Measurements from ENCODE around the gene ATN1. TPM values are rescaled to one million over a fixed set of nuclear protein-coding genes. Genes with fewer than 3 reads are reported as not detected.
"Not testable (repeated sequence)": the region's sequence is repeated elsewhere in the genome, so short reads cannot be mapped to it uniquely, and the experiment has no call there.

ATN1 gene
- total RNA-seq, 1 experiment from 2014 or later: 62.0 TPM

DNA sequence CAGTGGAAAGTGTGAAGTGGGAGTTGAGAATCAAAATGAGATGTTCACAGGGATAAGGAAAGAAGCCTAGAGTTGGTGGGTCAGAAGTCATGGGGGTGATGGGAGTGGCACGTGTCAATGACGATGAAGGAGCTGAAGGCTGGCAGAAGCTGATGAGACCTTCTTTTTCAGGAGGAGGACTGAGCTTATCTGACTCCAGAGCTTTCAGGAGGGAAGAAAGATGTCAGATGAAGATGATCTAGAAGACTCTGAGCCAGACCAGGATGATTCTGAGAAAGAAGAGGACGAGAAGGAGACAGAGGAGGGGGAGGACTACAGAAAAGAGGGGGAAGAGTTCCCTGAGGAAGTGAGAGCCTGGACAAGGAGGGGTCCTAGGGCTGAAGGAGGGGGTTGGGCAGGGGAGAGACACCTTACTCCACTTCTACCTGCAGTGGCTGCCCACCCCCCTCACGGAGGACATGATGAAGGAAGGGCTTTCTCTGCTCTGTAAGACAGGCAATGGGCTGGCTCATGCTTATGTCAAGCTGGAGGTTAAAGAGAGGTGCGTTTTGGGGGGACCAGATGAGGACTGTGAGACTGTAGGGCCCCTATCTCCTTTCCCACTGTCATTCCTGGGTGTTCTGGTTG is 22.2 kb upstream of the ATN1 start:
- TSS peak; percentile 36 for BruUV-seq (replicated peaks)
- no peaks in the 10 kb centered on the region for H3K9me3 Mint-ChIP-seq (ENCODE audit: low read depth, unreplicated experiment)
- H3K27ac Mint-ChIP-seq (ENCODE audit: unreplicated experiment): no peak overlapping the region
- no peaks in the 10 kb centered on the region for H3K4me1 Mint-ChIP-seq (ENCODE audit: low read depth, unreplicated experiment)
- no peak overlapping the region for H3K4me3 Mint-ChIP-seq (ENCODE audit: low read depth, unreplicated experiment)
- H3K36me3 Mint-ChIP-seq (ENCODE audit: insufficient read depth, unreplicated experiment): no peaks in the 10 kb centered on the region
- H3K27me3 Mint-ChIP-seq (ENCODE audit: unreplicated experiment): no peaks in the 10 kb centered on the region
- TF ChIP-seq, protein P1, sequence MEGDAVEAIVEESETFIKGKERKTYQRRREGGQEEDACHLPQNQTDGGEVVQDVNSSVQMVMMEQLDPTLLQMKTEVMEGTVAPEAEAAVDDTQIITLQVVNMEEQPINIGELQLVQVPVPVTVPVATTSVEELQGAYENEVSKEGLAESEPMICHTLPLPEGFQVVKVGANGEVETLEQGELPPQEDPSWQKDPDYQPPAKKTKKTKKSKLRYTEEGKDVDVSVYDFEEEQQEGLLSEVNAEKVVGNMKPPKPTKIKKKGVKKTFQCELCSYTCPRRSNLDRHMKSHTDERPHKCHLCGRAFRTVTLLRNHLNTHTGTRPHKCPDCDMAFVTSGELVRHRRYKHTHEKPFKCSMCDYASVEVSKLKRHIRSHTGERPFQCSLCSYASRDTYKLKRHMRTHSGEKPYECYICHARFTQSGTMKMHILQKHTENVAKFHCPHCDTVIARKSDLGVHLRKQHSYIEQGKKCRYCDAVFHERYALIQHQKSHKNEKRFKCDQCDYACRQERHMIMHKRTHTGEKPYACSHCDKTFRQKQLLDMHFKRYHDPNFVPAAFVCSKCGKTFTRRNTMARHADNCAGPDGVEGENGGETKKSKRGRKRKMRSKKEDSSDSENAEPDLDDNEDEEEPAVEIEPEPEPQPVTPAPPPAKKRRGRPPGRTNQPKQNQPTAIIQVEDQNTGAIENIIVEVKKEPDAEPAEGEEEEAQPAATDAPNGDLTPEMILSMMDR (IDR thresholded peaks at IDR 0.05; ENCODE audit: unreplicated experiment): no peak
- DNase-seq: no peak
- intact Hi-C loops (cut with micrococcal nuclease; ENCODE audit: unreplicated experiment): no loop called here
- CTCF ChIA-PET: interaction anchor here (0.6 to 2.2 kb wide), 2 partner anchors 14 to 23 kb away, joined by 4 to 5 read pairs; no protein-coding TSS in a partner anchor

DNA sequence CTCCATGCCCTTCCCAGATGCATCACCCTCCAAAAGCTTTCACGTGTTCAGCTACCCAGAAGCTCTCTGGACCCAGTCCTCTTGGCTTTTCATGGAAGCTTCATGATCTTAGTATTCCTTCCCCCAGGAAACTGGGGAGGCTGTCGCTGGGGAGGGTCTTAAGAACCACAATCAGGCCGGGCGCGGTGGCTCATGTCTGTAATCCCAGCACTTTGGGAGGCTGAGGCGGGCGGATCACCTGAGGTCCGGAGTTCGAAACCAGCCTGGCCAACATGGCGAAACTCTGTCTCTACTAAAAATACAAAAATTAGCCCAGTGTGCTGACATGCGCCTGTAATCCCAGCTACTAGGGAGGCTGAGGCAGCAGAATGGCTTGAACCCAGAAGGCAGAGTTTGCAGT is 19.6 kb upstream of the ATN1 start:
- not testable (repeated sequence) for H3K4me3 Mint-ChIP-seq (ENCODE audit: low read depth, unreplicated experiment)

DNA sequence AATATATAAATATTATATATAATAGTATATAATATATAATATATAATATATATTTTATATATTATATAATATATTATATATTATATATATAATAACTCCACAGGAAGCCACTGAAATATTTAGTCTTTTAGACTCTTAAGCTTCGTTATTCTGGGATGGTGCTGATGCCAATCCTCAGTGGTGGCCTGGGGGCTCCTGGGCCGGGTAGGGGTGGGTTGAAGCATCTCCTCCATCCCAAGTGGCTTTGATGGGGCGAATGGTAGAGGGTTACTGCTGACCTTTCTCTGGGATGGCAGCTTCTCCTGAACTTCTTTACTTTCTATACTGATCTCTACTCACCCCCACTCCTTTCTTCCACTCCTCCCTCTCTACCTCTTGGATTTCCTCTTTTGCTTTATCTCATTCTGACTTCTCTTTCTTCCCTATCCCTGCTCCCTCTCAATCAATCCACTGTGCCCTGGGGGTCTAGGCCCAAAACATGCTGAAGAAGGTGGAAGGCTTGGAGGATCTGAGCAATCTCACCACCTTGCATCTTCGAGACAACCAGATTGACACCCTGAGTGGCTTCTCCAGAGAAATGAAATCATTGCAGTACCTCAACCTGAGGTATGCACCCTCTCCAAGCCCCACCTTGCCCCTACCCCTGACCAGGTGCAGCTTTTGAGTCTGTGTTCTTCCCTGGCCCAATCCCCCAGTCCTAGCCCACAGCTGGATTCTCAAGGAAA is 18.2 kb upstream of the ATN1 start:
- no peak for DNase-seq
- intact Hi-C loops (cut with micrococcal nuclease; ENCODE audit: unreplicated experiment): no loop called here
- Mint-ChIP-seq H3K4me3 (ENCODE audit: low read depth, unreplicated experiment) (no peak overlapping the region), H3K27me3 (ENCODE audit: unreplicated experiment) (peaks cover 23% of the 10 kb centered on the region), H3K9me3 (ENCODE audit: low read depth, unreplicated experiment) (no peaks in the 10 kb centered on the region), H3K27ac (ENCODE audit: unreplicated experiment) (peak overlapping the region; percentile 11), H3K36me3 (ENCODE audit: insufficient read depth, unreplicated experiment) (peaks cover 15% of the 10 kb centered on the region), H3K4me1 (ENCODE audit: low read depth, unreplicated experiment) (no peaks in the 10 kb centered on the region)
- CTCF ChIA-PET: no interaction called here
- TF ChIP-seq, protein P1 (IDR thresholded peaks at IDR 0.05; ENCODE audit: unreplicated experiment): no peak
- BruUV-seq (replicated peaks): no TSS peak

More for the DNA sequence above, 19.6 kb upstream of the ATN1 start:
- peaks cover 11% of the 10 kb centered on the region for H3K27me3 Mint-ChIP-seq (ENCODE audit: unreplicated experiment)
- H3K36me3 Mint-ChIP-seq (ENCODE audit: insufficient read depth, unreplicated experiment); H3K9me3 Mint-ChIP-seq (ENCODE audit: low read depth, unreplicated experiment); H3K4me1 Mint-ChIP-seq (ENCODE audit: low read depth, unreplicated experiment); intact Hi-C loops (cut with micrococcal nuclease; ENCODE audit: unreplicated experiment); BruUV-seq (replicated peaks); DNase-seq; H3K27ac Mint-ChIP-seq (ENCODE audit: unreplicated experiment): not testable (repeated sequence)
- CTCF ChIA-PET: interaction anchor here (0.8 kb wide), 1 partner anchor 36 kb away, joined by 3 read pairs; no protein-coding TSS in a partner anchor

DNA sequence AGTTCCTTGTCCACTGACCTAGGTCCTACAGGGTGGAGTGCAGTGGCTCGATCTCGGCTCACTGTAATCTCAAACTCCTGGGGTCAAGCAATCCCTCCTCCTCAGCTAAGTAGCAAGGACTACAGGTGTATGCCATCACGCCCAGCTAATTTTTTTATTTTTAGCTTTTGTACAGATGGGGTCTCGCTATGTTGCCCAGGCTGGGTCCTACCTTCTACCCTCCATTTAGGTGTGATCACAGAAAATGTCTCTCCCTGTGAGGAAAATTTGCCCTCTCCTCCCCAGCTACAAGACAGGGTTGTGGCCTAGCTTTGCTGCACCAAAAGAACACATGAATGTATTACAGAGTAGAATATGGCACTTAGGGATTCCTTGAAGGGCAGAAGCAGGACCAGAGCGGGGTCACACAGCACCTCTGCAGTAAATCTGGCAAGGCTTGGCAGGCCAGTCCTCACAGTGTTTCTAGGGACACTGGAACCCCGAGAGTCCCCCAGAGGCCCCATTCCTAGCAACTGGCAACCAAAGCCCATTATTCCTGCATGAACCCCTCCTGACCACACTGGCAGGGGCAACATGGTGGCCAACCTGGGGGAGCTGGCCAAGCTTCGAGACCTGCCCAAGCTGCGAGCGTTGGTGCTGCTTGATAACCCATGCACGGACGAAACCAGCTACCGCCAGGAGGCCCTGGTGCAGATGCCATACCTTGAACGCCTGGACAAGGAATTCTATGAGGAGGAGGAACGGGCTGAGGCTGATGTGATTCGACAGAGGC is 15.4 kb upstream of the ATN1 start:
- H3K4me1 Mint-ChIP-seq (ENCODE audit: low read depth, unreplicated experiment): no peaks in the 10 kb centered on the region
- intact Hi-C loops (cut with micrococcal nuclease; ENCODE audit: unreplicated experiment): no loop called here
- H3K9me3 Mint-ChIP-seq (ENCODE audit: low read depth, unreplicated experiment): no peaks in the 10 kb centered on the region
- H3K36me3 Mint-ChIP-seq (ENCODE audit: insufficient read depth, unreplicated experiment): peaks cover 23% of the 10 kb centered on the region
- TF ChIP-seq, protein P1 (IDR thresholded peaks at IDR 0.05; ENCODE audit: unreplicated experiment): no peak
- H3K27ac Mint-ChIP-seq (ENCODE audit: unreplicated experiment): no peak overlapping the region
- H3K4me3 Mint-ChIP-seq (ENCODE audit: low read depth, unreplicated experiment): peak overlapping the region; percentile 83
- peaks cover 32% of the 10 kb centered on the region for H3K27me3 Mint-ChIP-seq (ENCODE audit: unreplicated experiment)
- no TSS peak for BruUV-seq (replicated peaks)
- no peak for DNase-seq
- CTCF ChIA-PET: no interaction called here
